Measurements from ENCODE around the gene PRPF4. TPM values are rescaled to one million over a fixed set of nuclear protein-coding genes. Genes with fewer than 3 reads are reported as not detected.
"Not testable (repeated sequence)": the region's sequence is repeated elsewhere in the genome, so short reads cannot be mapped to it uniquely, and the experiment has no call there.

PRPF4 gene
- total RNA-seq, 1 experiment from 2014 or later, result 74.3 TPM

- no peak for DNase-seq
- peaks cover 92% of the 10 kb centered on the region for H3K36me3 ChIP-seq
- no peak overlapping the region for H3K27ac ChIP-seq
- no peaks in the 10 kb centered on the region for H3K27me3 ChIP-seq
- no peaks in the 10 kb centered on the region for H3K9me3 ChIP-seq (replicated peaks)
- H3K4me1 ChIP-seq, result no peaks in the 10 kb centered on the region
- no peak overlapping the region for H3K4me3 ChIP-seq
Measured at GRCh38 chr9:113290052-113290607, 14.7 kb downstream of the PRPF4 start.

GRCh38 chr9:113293285-113293878 is 17.9 kb downstream of the PRPF4 start:
- Histone ChIP-seq H3K27ac (no peak overlapping the region), H3K9me3 (replicated peaks) (no peaks in the 10 kb centered on the region), H3K36me3 (peaks cover 59% of the 10 kb centered on the region), H3K4me3 (no peak overlapping the region), H3K27me3 (no peaks in the 10 kb centered on the region), H3K4me1 (no peaks in the 10 kb centered on the region)
- no peak for DNase-seq

DNA sequence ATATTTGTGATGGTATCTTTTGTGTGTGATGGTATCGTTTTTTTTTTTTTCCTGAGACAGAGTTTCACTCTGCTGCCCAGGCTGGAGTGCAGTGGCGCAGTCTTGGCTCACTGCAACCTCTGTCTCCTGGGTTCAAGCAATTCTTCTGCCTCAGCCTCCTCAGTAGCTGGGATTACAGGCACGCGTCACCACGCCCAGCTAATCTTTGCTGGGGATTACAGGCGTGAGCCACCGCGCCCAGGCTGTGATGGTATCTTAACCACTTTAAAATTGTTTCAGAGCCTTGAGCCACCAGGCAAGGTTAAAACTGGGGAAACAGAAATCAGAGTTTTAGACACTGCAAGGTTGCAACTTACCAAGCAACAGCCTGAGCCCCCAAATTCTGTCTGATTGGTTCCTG is 20.8 kb downstream of the PRPF4 start:
- H3K36me3 ChIP-seq, result peaks cover 30% of the 10 kb centered on the region
- H3K4me3 ChIP-seq; H3K27ac ChIP-seq; H3K27me3 ChIP-seq; H3K4me1 ChIP-seq; H3K9me3 ChIP-seq (replicated peaks); DNase-seq: not testable (repeated sequence)

DNA sequence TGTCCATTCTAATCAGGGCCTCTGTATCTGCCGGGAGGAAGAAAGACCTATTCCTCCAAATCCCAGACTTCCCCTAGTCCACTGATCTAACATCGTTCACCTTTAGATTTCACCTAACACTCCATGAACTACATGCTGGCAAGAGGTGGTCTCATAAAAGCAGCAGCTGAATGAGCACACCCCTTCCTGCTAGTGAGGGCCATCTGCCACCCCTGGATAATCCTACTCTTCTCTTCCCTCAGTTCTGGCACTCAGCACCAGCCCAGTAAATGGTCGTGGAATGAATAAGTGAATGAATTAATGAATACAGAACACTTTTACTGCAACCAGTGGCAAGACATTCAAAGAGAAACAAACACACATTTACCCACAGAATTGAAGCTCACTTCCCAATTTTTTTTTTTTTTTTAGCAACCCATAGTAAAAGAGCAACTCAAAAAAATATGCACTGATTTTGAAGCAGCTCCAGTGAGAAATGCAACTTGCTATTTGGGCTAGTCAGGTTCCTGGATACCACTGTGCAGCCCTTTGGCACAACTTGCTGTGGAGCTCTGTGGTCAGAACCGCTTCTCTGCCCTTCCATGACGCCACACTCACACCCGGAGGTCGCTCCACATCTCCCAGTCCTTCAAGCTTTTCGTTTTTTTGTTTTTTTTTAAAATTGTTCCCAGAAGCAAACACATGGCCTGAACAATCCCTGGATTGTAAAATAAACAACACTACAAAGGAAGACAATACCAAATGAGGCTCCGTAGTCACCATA is 21.5 kb downstream of the PRPF4 start:
- 0 out of 2 replicates have a peak, but pooled peaks cover 2% of the 10 kb centered on the region for H3K4me1 ChIP-seq
- H3K27ac ChIP-seq, result no peak overlapping the region
- H3K36me3 ChIP-seq, result peaks cover 23% of the 10 kb centered on the region
- no peaks in the 10 kb centered on the region for H3K9me3 ChIP-seq (replicated peaks)
- H3K27me3 ChIP-seq, result no peaks in the 10 kb centered on the region
- DNase-seq, result no peak
- no peak overlapping the region for H3K4me3 ChIP-seq

DNA sequence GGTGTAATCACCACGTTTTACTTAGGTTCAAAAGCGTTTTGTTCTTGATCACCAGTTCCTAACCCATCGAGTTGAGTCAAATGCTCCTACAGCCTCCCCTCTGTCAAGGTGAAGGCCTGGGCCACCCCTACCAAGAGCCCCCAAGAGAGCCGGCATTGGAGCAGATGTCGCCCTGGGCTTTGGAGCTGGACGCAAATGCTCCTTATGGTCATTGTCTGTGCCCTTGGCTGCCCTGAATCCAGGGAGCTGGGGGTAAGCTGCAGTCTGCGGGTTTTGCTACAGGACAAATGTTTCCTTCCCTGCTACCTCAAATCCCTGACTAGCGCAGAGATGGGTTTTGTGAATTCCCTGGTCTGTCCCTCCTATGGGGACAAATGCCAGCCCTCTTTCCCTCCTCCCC is 22.9 kb downstream of the PRPF4 start:
- Histone ChIP-seq H3K9me3 (replicated peaks) (no peaks in the 10 kb centered on the region), H3K4me3 (no peak overlapping the region), H3K36me3 (peaks cover 10% of the 10 kb centered on the region), H3K27ac (no peak overlapping the region), H3K27me3 (0 out of 2 replicates have a peak, but pooled peaks cover 3% of the 10 kb centered on the region), H3K4me1 (0 out of 2 replicates have a peak, but pooled peaks cover 2% of the 10 kb centered on the region)
- DNase-seq, result no peak

GRCh38 chr9:113298924-113299770 is 23.7 kb downstream of the PRPF4 start:
- Histone ChIP-seq H3K4me3 (no peak overlapping the region), H3K27ac (no peak overlapping the region), H3K9me3 (replicated peaks) (no peaks in the 10 kb centered on the region), H3K4me1 (0 out of 2 replicates have a peak, but pooled peaks cover 2% of the 10 kb centered on the region), H3K36me3 (peaks cover 1% of the 10 kb centered on the region; the same call in 1 of the 2 replicates), H3K27me3 (0 out of 2 replicates have a peak, but pooled peaks cover 3% of the 10 kb centered on the region)
- no peak for DNase-seq

- Histone ChIP-seq H3K4me3 (no peak overlapping the region), H3K4me1 (0 out of 2 replicates have a peak, but pooled peaks cover 2% of the 10 kb centered on the region), H3K9me3 (replicated peaks) (no peaks in the 10 kb centered on the region), H3K27ac (no peak overlapping the region), H3K27me3 (0 out of 2 replicates have a peak, but pooled peaks cover 3% of the 10 kb centered on the region), H3K36me3 (no peaks in the 10 kb centered on the region)
- peak; percentile 46 to 67 for DNase-seq
Measured at GRCh38 chr9:113299800-113300292, 24.4 kb downstream of the PRPF4 start.

- H3K9me3 ChIP-seq (replicated peaks), result no peaks in the 10 kb centered on the region
- no peak overlapping the region for H3K27ac ChIP-seq
- H3K36me3 ChIP-seq, result no peaks in the 10 kb centered on the region
- DNase-seq, result no peak
- H3K27me3 ChIP-seq, result peaks cover 3% of the 10 kb centered on the region; the same call in 1 of the 2 replicates
- 0 out of 2 replicates have a peak, but pooled peaks cover 2% of the 10 kb centered on the region for H3K4me1 ChIP-seq
- H3K4me3 ChIP-seq, result no peak overlapping the region
Measured at GRCh38 chr9:113301548-113301947, 26.1 kb downstream of the PRPF4 start.

GRCh38 chr9:113302792-113303418 is 27.4 kb downstream of the PRPF4 start, which contains the start of gene RNF183:
RNF183 (minus strand) TSS chr9:113303376; CDS start chr9:113298184, 5,192 bp downstream.
- Histone ChIP-seq H3K36me3 (no peaks in the 10 kb centered on the region), H3K4me3 (no peak within 1 kb of the TSS), H3K4me1 (0 out of 2 replicates have a peak, but pooled peaks cover 2% of the 10 kb centered on the region), H3K27ac (no peak within 1 kb of the TSS), H3K9me3 (replicated peaks) (no peaks in the 10 kb centered on the region), H3K27me3 (peaks cover 3% of the 10 kb centered on the region; the same call in 1 of the 2 replicates)
- DNase-seq, result no peak

GRCh38 chr9:113306566-113306965 is 31.1 kb downstream of the PRPF4 start:
- DNase-seq, result no peak
- Histone ChIP-seq H3K27ac (no peak overlapping the region), H3K4me1 (peaks cover 14% of the 10 kb centered on the region), H3K9me3 (replicated peaks) (no peaks in the 10 kb centered on the region), H3K27me3 (peaks cover 3% of the 10 kb centered on the region; the same call in 1 of the 2 replicates), H3K4me3 (no peak overlapping the region), H3K36me3 (no peaks in the 10 kb centered on the region)

GRCh38 chr9:113307396-113307975 is 32.0 kb downstream of the PRPF4 start:
- H3K27me3 ChIP-seq, result peaks cover 3% of the 10 kb centered on the region; the same call in 1 of the 2 replicates
- no peak for DNase-seq
- no peak overlapping the region for H3K27ac ChIP-seq
- no peaks in the 10 kb centered on the region for H3K9me3 ChIP-seq (replicated peaks)
- H3K4me3 ChIP-seq, result no peak overlapping the region
- H3K4me1 ChIP-seq, result peaks cover 23% of the 10 kb centered on the region
- H3K36me3 ChIP-seq, result no peaks in the 10 kb centered on the region

DNA sequence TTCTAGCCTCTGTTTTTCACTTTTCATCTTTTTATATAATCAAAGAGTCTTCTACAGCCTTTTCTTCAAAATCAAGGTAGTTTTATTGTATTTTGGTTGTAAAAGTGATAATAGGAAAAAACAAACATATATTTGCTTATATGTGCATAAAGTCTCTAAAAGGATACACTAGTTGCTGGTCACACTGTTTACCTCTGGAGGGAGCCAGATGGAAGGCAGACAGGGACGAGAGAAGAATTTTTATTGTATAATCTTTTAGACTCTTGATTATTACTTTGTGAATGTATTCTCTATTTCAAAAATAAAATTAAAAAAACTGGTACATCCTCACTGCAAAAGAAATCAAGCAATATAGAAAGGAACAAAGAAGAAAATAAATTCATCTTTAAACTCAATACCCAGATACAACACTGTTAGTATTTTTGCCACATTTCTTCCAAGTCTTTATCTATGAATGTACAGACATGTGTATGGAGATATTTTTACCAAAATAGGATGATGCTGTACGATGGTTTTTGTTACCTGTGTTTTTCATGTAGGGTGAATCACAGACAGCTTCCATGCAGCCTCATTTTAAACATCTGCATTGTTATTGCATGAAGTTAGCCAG is 33.9 kb downstream of the PRPF4 start:
- peak; percentile 35 to 67 for DNase-seq

DNA sequence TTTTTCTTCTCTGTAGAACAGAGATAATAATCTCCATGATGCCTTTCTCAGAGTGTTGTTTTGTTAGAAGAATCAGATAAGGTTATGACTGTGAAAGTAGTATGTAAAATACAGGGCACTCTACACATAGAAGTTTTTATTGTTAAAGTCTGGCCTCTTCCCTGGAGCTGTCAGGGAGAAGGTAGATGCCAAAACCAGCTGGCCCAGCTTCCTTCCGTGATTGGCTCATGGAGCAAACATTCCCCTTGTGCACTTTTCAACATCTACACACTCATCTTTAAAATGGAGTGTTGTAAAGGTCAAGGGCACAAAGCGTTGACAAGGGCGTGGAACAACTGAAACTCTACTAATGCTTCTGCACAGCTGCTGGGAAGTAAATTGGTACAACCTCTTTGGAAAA is 35.1 kb downstream of the PRPF4 start:
- Histone ChIP-seq H3K4me3 (no peak overlapping the region), H3K9me3 (replicated peaks) (no peaks in the 10 kb centered on the region), H3K27me3 (no peaks in the 10 kb centered on the region; the same call in 1 of the 2 replicates), H3K36me3 (no peaks in the 10 kb centered on the region), H3K4me1 (peaks cover 34% of the 10 kb centered on the region), H3K27ac (no peak overlapping the region)
- peak in 1 of 2 experiments; percentile 30 for DNase-seq

More for the DNA sequence above, 33.9 kb downstream of the PRPF4 start:
- Histone ChIP-seq H3K4me3 (no peak overlapping the region), H3K9me3 (replicated peaks) (no peaks in the 10 kb centered on the region), H3K27ac (no peak overlapping the region), H3K4me1 (peaks cover 34% of the 10 kb centered on the region), H3K36me3 (no peaks in the 10 kb centered on the region), H3K27me3 (no peaks in the 10 kb centered on the region; the same call in 1 of the 2 replicates)

All from SJCRH30 (cell line).